Pancreas (tissue), 10 donors: ENCODE measurements around the gene PIP5K1A. TPM values are rescaled to one million over a fixed set of nuclear protein-coding genes. Genes with fewer than 3 reads are reported as not detected.

Source experiments
- ATAC-seq, 4 donors: fragments of 200-7000 bp; cut with Tn5 transposase; one replicate each; pipeline versions ENCODE4 v1.8.0 to v1.9.1; 2020; ENCODE audit warnings: mild to moderate bottlenecking in 4 of 4, moderate library complexity in 4 of 4
- DNase-seq, 6 donors: peaks; one replicate each; pipeline ENCODE4 v3.0.0-alpha.2; 2020
- FAIRE-seq: peaks from 2 replicates; lab custom pipeline; 2012; peaks lifted over from hg19 to GRCh38; lab: Jason Lieb, UNC
- H3K27ac ChIP-seq, 4 donors: fragments of 200-600 bp; sonication (generic); 1 replicate in 3 of 4; 2 replicates in 1 of 4; pipeline versions ENCODE4 v1.5.0 to v1.8.0; 2020
- H3K27me3 ChIP-seq, 4 donors: fragments of 200-600 bp; one replicate each; pipeline ENCODE4 v1.8.0; 2021
- H3K36me3 ChIP-seq, 3 donors: fragments of 200-600 bp; sonication (generic) in 1 of 3; one replicate each; pipeline versions ENCODE4 v1.5.0 to v1.8.0; 2020 to 2021
- H3K4me1 ChIP-seq, 3 donors: fragments of 200-600 bp; one replicate each; pipeline ENCODE4 v1.8.0; 2021
- H3K4me3 ChIP-seq, 4 donors: fragments of 200-600 bp; sonication (generic) in 2 of 4; one replicate each; pipeline versions ENCODE4 v1.5.0 to v1.8.0; 2020 to 2021
- H3K9me3 ChIP-seq, 4 donors: fragments of 200-600 bp; one replicate each; pipeline ENCODE4 v1.8.0; 2021
- CTCF ChIP-seq, 4 donors: fragments of 200-600 bp; sonication (generic) in 3 of 4; IDR thresholded peaks; one replicate each; pipeline versions ENCODE4 v1.5.0 to v1.8.0; 2021; ENCODE audit warnings: antibody characterized with exemption in 4 of 4
- WGBS, 2 donors: extraction: QIAGEN DNeasy Blood & Tissue Kit; methylation state at CpG; one replicate each; pipeline ENCODE4 v1.1.7; 2013; 5-methylcytosine and 5-hydroxymethylcytosine counted together
- intact Hi-C, 3 donors: fragments of 100-400 bp; cut with DNase I; formaldehyde crosslinking; loops; one replicate each; pipeline versions ENCODE4 v1.11.1 to v1.14.2; 2022
- polyA plus RNA-seq, 2 donors: library from polyadenylated mRNA; stranded (reverse); fragments of 200-250 nt; gene quantifications; one replicate each; pipeline ENCODE4 v1.2.3, GENCODE V29; 2013
- total RNA-seq, 6 donors: library from RNA; stranded (reverse); fragmentation: NEBNext Ultra II Directional in 4 of 6; extraction: Animal tissue kit (Norgen Biotek cat#: 25700) in 4 of 6; gene quantifications; one replicate each; pipeline versions ENCODE4 v1.2.1 to v1.2.4, GENCODE V29; 2021 to 2023
- donor health status: healthy with polysubstance abuse.
- donor health status: DM: no; HTN: no; CAD: no; lungs with moderate emphysema.
- donor health status: DM: no; HTN: no; CAD: no.
- donor health status: control.
- donor health status: control.
- donor health status: Bipolar disorder and iron deficiency.
- donor health status: DM: yes; HTN: yes; CAD: no.
- donor health status: DM: no; HTN: no; CAD: no.
- donor health status: DM: no; HTN: no; CAD: no.
- donor health status: DM: yes; HTN: yes; CAD: no.

The PIP5K1A gene
- total and polyA plus RNA-seq, 8 donors = 10.1 to 22.6 (median 16.3) TPM

- Histone ChIP-seq H3K27ac (no peak overlapping the region), H3K36me3 (peaks cover 7 to 75% (median 37%) of the 10 kb centered on the region in 3 donors), H3K4me3 (no peak overlapping the region), H3K27me3 (no peaks in the 10 kb centered on the region), H3K9me3 (no peaks in the 10 kb centered on the region), H3K4me1 (peaks cover 0 to 4% (median 2%) of the 10 kb centered on the region in 3 donors)
- 86 to 92% methylated on average over 14 of the region's 14 CpGs for WGBS, 2 donors
- intact Hi-C loops = no loop called here
- ATAC-seq (no peak), FAIRE-seq (no peak), DNase-seq (no peak)
- no peak for TF ChIP-seq CTCF (IDR thresholded peaks at IDR 0.05)
Measured at GRCh38 chr1:151288502-151288901, 90.2 kb downstream of the PIP5K1A start.

GRCh38 chr1:151289080-151289935 is 91.0 kb downstream of the PIP5K1A start:
- H3K36me3 ChIP-seq = peaks cover 7 to 82% (median 42%) of the 10 kb centered on the region in 3 donors
- 73 to 81% methylated on average over 18 of the region's 18 CpGs for WGBS, 2 donors
- no peak overlapping the region for H3K4me3 ChIP-seq
- H3K4me1 ChIP-seq = peaks cover 0 to 2% (median 2%) of the 10 kb centered on the region in 3 donors
- H3K27ac ChIP-seq = no peak overlapping the region
- FAIRE-seq (no peak), ATAC-seq (peak in 1 of 4 donors; percentile 9), DNase-seq (no peak)
- intact Hi-C loops = no loop called here
- no peaks in the 10 kb centered on the region for H3K9me3 ChIP-seq
- no peaks in the 10 kb centered on the region for H3K27me3 ChIP-seq
- no peak for TF ChIP-seq CTCF (IDR thresholded peaks at IDR 0.05)

- no peak for DNase-seq
Measured at GRCh38 chr1:151289991-151290708, 91.8 kb downstream of the PIP5K1A start.

GRCh38 chr1:151290709-151291303 is 92.5 kb downstream of the PIP5K1A start:
- 88 to 89% methylated on average over 19 of the region's 19 CpGs for WGBS, 2 donors
- intact Hi-C loops = no loop called here
- DNase-seq (no peak), FAIRE-seq (no peak), ATAC-seq (peak in 1 of 4 donors; percentile 1)
- Histone ChIP-seq H3K36me3 (peaks cover 7 to 88% (median 45%) of the 10 kb centered on the region in 3 donors), H3K27ac (no peak overlapping the region), H3K4me3 (no peak overlapping the region), H3K4me1 (no peaks in the 10 kb centered on the region), H3K27me3 (no peaks in the 10 kb centered on the region), H3K9me3 (no peaks in the 10 kb centered on the region)
- no peak for TF ChIP-seq CTCF (IDR thresholded peaks at IDR 0.05)

More at GRCh38 chr1:151289991-151290708, 91.8 kb downstream of the PIP5K1A start:
- Histone ChIP-seq H3K4me3 (no peak overlapping the region), H3K9me3 (no peaks in the 10 kb centered on the region), H3K4me1 (no peaks in the 10 kb centered on the region), H3K27ac (no peak overlapping the region), H3K36me3 (peaks cover 7 to 88% (median 45%) of the 10 kb centered on the region in 3 donors), H3K27me3 (no peaks in the 10 kb centered on the region)
- TF ChIP-seq CTCF (IDR thresholded peaks at IDR 0.05) = no peak
- WGBS, 2 donors = 90 to 93% methylated on average over 21 of the region's 21 CpGs
- intact Hi-C loops = no loop called here
- ATAC-seq = no peak
- no peak for FAIRE-seq
